Heart right ventricle (tissue), 16 donors: ENCODE measurements around the gene CAMSAP3. TPM values are rescaled to one million over a fixed set of nuclear protein-coding genes. Genes with fewer than 3 reads are reported as not detected.

Experiments
- ATAC-seq, 8 donors: fragments of 200-7000 bp; cut with Tn5 transposase; one replicate each; pipeline ENCODE4 v1.9.1; 2020; ENCODE audit warnings: mild to moderate bottlenecking in 8 of 8, moderate library complexity in 8 of 8, moderate number of reproducible peaks in 1 of 8
- DNase-seq, 2 donors: peaks; one replicate each; pipeline ENCODE4 v3.0.0-alpha.2; 2020
- H3K27ac ChIP-seq, 10 donors: fragments of 200-600 bp; sonication (generic) in 2 of 10; one replicate each; pipeline versions ENCODE4 v1.5.0 to v1.8.0; 2020 to 2022; ENCODE audit warnings: mild to moderate bottlenecking in 3 of 10
- H3K27me3 ChIP-seq, 7 donors: fragments of 200-600 bp; one replicate each; pipeline ENCODE4 v1.8.0; 2021 to 2022; ENCODE audit warnings: mild to moderate bottlenecking in 2 of 7
- H3K36me3 ChIP-seq, 9 donors: fragments of 200-600 bp; sonication (generic) in 1 of 9; one replicate each; pipeline versions ENCODE4 v1.5.0 to v1.8.0; 2020 to 2022; ENCODE audit warnings: mild to moderate bottlenecking in 2 of 9
- H3K4me1 ChIP-seq, 9 donors: fragments of 200-600 bp; sonication (generic) in 1 of 9; one replicate each; pipeline versions ENCODE4 v1.5.0 to v1.8.0; 2020 to 2022; ENCODE audit warnings: mild to moderate bottlenecking in 4 of 9
- H3K4me3 ChIP-seq, 10 donors: fragments of 200-600 bp; sonication (generic) in 2 of 10; one replicate each; pipeline versions ENCODE4 v1.5.0 to v1.8.0; 2020 to 2022; ENCODE audit warnings: mild to moderate bottlenecking in 7 of 10, moderate library complexity in 2 of 10
- H3K9me3 ChIP-seq, 11 donors: fragments of 200-600 bp in 10 of 11; sonication (generic) in 2 of 11; one replicate each; pipeline versions ENCODE4 v1.5.0 to v1.8.0; 2013 to 2022; ENCODE audit warnings: mild to moderate bottlenecking in 2 of 11, control low read depth in 1 of 11, moderate library complexity in 1 of 11
- CTCF ChIP-seq, 9 donors: fragments of 200-600 bp; sonication (generic) in 2 of 9; IDR thresholded peaks; one replicate each; pipeline versions ENCODE4 v1.5.0 to v1.8.0; 2021 to 2022; ENCODE audit warnings: antibody characterized with exemption in 9 of 9, mild to moderate bottlenecking in 5 of 9, moderate library complexity in 1 of 9
- WGBS, 2 donors: extraction: QIAGEN DNeasy Blood & Tissue Kit; methylation state at CpG; one replicate each; pipeline ENCODE4 v1.1.7; 2013; ENCODE audit warnings: inconsistent platforms in 1 of 2; 5-methylcytosine and 5-hydroxymethylcytosine counted together
- intact Hi-C, 10 donors: fragments of 100-400 bp; cut with DNase I; formaldehyde crosslinking; loops; one replicate each; pipeline versions ENCODE4 v1.11.1 to v1.14.2; 2022
- polyA plus RNA-seq, 2 donors: library from polyadenylated mRNA; stranded (reverse); fragments of 200-250 nt; gene quantifications; one replicate each; pipeline ENCODE4 v1.2.3, GENCODE V29; 2013
- total RNA-seq, 10 donors: library from RNA; stranded (reverse); fragmentation: NEBNext Ultra II Directional in 3 of 10; extraction: Animal tissue kit (Norgen Biotek cat#: 25700) in 3 of 10; gene quantifications; one replicate each; pipeline versions ENCODE4 v1.2.1 to v1.2.4, GENCODE V29; 2021 to 2023
- donor health status: Arrhythmogenic right ventricular cardiomyopathy.
- donor health status: ischemic (EF 13 %, LVEDD 7.1; RV severe dilation, severe dysfunction).
- donor health status: healthy with polysubstance abuse.
- donor health status: DM: no; HTN: yes; CAD: no.
- donor health status: DM: no; HTN: no; CAD: no.
- donor health status: ischemic (EF 25% LVEDD 6.9; RV normal size, moderate dysfunction).
- donor health status: ischemic (EF 25% LVEDD 5.7; RV mildly dilated, moderate dysfunction).
- donor health status: healthy.
- donor health status: DM: yes; HTN: yes; CAD: no.
- donor health status: Ischemic cardiomyopathy.
- donor health status: ischemic (EF 35%, LVEDD 5.7; RV mildly dilated, moderate dysfunction).
- donor health status: nonischemic (EF 11% LVEDD 7.7; RV severe dilation, severe dysfunction).
- donor health status: DM: yes; HTN: yes; CAD: no.
- donor health status: PGD.
- donor health status: ischemic (EF 29% LVEDD 5.4; RV normal size, mild dysfunction).
- donor health status: nonischemic (EF 23%, LVEDD 6.1; RV moderate dilation, normal function).

The CAMSAP3 gene
- total and polyA plus RNA-seq, 12 donors = 0.03 to 2.0 (median 0.29) TPM

DNA sequence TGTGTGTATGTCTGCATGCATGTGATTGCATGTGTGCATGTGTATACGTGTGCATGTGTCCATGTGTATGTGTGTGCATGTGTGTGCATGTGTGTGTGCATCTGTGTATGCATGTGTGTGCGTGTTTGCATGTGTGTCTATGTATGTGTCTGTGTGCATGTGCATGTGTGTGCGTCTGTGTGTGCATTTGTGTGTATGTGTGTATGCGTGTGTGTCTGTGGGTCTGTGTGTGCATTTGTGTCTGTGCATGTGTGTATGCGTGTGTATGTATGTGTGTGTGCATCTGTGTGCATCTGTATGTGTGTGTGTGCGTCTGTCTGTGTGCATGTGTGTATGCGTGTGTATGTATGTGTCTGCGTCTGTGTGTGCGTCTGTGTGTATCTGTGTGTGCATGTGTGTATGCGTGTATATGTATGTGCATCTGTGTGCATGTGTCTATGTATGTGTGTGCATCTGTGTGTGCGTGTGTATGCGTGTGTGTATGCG lies 44.2 kb downstream of the CAMSAP3 start:
- intact Hi-C loops = no loop called here
- ATAC-seq = no peak
- Histone ChIP-seq H3K4me1 (peaks cover 0 to 26% (median 3%) of the 10 kb centered on the region in 9 donors), H3K27ac (no peak overlapping the region), H3K36me3 (peaks cover 0 to 20% (median 0%) of the 10 kb centered on the region in 9 donors), H3K4me3 (no peak overlapping the region), H3K27me3 (peaks cover 4 to 42% (median 27%) of the 10 kb centered on the region in 7 donors), H3K9me3 (no peaks in the 10 kb centered on the region)
- TF ChIP-seq CTCF (IDR thresholded peaks at IDR 0.05) = no peak
- 96 to 97% methylated on average over 13 of the region's 13 CpGs for WGBS, 2 donors
- DNase-seq = no peak

- intact Hi-C loops = no loop called here
- H3K27ac ChIP-seq = no peak overlapping the region
- no peak for TF ChIP-seq CTCF (IDR thresholded peaks at IDR 0.05)
- H3K36me3 ChIP-seq = peaks cover 0 to 20% (median 0%) of the 10 kb centered on the region in 9 donors
- H3K9me3 ChIP-seq = no peaks in the 10 kb centered on the region
- ATAC-seq (no peak), DNase-seq (no peak)
- H3K4me1 ChIP-seq = peaks cover 0 to 26% (median under 1%) of the 10 kb centered on the region in 9 donors
- no peak overlapping the region for H3K4me3 ChIP-seq
- peaks cover 4 to 42% (median 27%) of the 10 kb centered on the region in 7 donors for H3K27me3 ChIP-seq
- WGBS, 2 donors = 86 to 95% methylated on average over 11 of the region's 11 CpGs
These were observed 45.1 kb downstream of the CAMSAP3 start for GRCh38 chr19:7640803-7641202.

DNA sequence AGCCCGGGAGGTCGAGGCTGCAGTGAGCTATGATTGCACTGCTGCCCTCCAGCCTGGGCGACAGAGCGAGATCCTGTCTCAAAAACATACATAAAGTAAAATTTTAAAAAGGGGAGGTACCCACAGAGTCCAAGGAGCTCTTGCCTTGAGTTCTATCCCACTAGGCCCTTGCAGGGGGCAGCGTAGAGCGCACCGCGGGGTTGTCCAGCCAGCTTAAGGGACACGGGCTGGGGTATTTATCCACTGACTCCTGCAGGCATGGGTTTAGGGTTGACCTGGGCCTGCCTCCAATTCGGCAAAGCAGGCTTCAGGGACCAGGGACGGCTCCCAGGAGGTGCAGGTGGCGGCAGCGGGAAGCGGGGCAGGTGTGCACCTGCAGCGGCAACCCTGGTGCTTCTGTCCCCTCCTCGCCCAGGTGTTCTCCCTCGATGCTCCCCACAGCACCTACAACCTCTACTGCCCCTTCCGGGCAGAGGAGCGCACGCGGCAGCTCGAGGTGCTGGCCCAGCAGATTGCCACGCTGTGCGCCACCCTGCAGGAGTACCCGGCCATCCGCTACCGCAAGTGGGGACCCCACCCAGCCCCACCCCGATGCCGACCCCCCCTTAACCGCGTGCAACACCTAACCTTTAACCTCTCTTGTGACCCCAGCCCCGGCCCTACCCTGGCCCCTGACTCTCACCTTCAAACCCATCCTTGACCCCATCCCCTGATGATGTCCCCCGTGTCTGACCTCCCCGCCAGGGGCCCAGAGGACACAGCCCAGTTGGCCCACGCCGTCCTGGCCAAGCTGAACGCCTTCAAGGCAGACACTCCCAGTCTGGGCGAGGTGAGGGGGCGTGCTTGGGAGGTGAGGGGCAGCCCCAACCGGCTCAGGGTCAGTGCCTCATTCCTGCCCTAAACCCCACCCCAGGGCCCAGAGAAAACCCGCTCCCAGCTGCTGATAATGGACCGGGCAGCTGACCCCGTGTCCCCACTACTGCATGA lies 45.9 kb downstream of the CAMSAP3 start:
- intact Hi-C loops = no loop called here

More for the DNA sequence above, 45.9 kb downstream of the CAMSAP3 start:
- no peak for ATAC-seq
- Histone ChIP-seq H3K4me1 (peaks cover 0 to 18% (median 0%) of the 10 kb centered on the region in 9 donors), H3K27ac (no peak overlapping the region), H3K27me3 (peaks cover 4 to 39% (median 29%) of the 10 kb centered on the region in 7 donors), H3K9me3 (no peaks in the 10 kb centered on the region), H3K36me3 (peaks cover 0 to 26% (median 0%) of the 10 kb centered on the region in 9 donors), H3K4me3 (no peak overlapping the region)
- DNase-seq = no peak
- WGBS, 2 donors = 82 to 87% methylated on average over 43 of the region's 43 CpGs
- no peak for TF ChIP-seq CTCF (IDR thresholded peaks at IDR 0.05)
